Hepatocyte (in vitro differentiated cells): ENCODE data around the gene HES4.

Experiments used
- CTCF ChIP-seq: fragments of 200-600 bp; sonication (generic); IDR thresholded peaks from 2 replicates; pipeline ENCODE4 v1.5.1; 2016; ENCODE audit warnings: antibody characterized with exemption, mild to moderate bottlenecking; ENCODE audit not compliant: poor library complexity
- EZH2 ChIP-seq: fragments of 200-600 bp; sonication (generic); IDR thresholded peaks from 2 replicates; pipeline ENCODE4 v1.6.1; 2016; ENCODE audit warnings: antibody characterized with exemption, mild to moderate bottlenecking, borderline replicate concordance
- EZH2phosphoT487 ChIP-seq: fragments of 200-600 bp; sonication (generic); IDR thresholded peaks from one replicate; pipeline ENCODE4 v1.6.1; 2018; ENCODE audit warnings: antibody characterized with exemption, mild to moderate bottlenecking, low read depth, moderate library complexity; ENCODE audit not compliant: unreplicated experiment, severe bottlenecking

DNA sequence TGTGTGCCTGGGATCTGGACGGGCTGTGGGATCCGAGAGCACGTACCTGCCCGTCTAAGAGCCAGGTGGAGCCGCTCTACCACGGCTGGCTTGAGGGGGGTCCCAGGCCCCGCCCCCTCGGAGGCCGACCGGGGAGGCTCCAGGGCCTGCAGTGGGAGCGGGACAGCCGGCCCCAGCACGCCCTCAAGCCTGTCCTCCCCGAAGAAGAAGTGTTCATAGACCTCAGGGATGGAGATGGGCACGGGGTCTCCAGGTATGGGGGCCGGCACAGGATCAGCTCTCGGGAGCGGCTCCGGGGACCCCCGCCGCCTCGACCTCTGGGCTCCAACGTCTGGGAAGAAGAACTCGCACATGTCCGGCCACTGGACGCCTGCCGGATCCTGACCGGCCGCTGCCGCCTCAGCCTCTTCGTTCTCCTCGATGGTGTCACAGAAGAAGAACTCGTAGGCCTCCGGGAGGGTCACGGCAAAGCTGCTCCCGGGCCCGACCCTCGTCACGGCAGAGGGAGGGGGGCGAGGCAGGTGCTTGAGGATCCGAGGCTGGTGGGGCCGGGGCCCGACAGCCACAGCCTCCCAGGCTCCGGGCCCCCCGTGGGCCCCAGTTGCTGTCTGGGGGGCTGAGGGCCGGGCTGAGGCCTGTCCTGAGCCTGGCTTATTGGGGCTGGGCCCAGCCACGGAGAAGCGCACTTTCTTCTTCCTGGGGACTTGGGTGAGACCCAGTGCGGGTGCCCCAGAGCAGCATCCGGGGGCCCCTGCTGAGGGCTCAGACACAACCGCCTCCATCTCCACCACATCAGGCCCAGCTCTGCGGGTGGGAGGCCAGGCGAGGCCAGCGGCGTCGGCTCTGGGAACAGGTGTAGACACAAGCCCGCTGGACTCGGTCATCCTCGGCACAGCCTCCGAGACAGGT lies 20.8 kb downstream of the HES4 start:
- TF ChIP-seq CTCF = no peak
- TF ChIP-seq EZH2 = no peak
- no peak for TF ChIP-seq EZH2phosphoT487
